Psoas muscle (tissue), 8 donors: ENCODE data around the gene SLC9A5. TPM values are rescaled to one million over a fixed set of nuclear protein-coding genes. Genes with fewer than 3 reads are reported as not detected.

Source experiments
- ATAC-seq, 4 donors: fragments of 200-7000 bp; cut with Tn5 transposase; one replicate each; pipeline ENCODE4 v1.9.1; 2020; ENCODE audit warnings: moderate library complexity in 3 of 4, mild to moderate bottlenecking in 2 of 4
- DNase-seq, 2 donors: peaks; one replicate each; pipeline ENCODE4 v3.0.0-alpha.2; 2020
- H3K27ac ChIP-seq: fragments of 200-600 bp; one replicate; pipeline ENCODE4 v1.8.0; 2022
- H3K27me3 ChIP-seq, 3 donors: fragments of 200-600 bp in 1 of 3; one replicate each; pipeline versions ENCODE4 v1.6.1 to v1.8.0; 2013 to 2022; ENCODE audit warnings: low read length in 2 of 3, mild to moderate bottlenecking in 2 of 3, moderate library complexity in 1 of 3; ENCODE audit not compliant: insufficient read depth in 3 of 3
- H3K36me3 ChIP-seq, 2 donors: fragments of 200-600 bp in 1 of 2; one replicate each; pipeline versions ENCODE4 v1.6.1 to v1.8.0; 2013 to 2022; ENCODE audit warnings: low read depth in 1 of 2, mild to moderate bottlenecking in 1 of 2, moderate library complexity in 1 of 2; ENCODE audit not compliant: insufficient read depth in 1 of 2
- H3K4me1 ChIP-seq: fragments of 200-600 bp; one replicate; pipeline ENCODE4 v1.8.0; 2022
- H3K4me3 ChIP-seq: fragments of 200-600 bp; one replicate; pipeline ENCODE4 v1.8.0; 2022; ENCODE audit warnings: mild to moderate bottlenecking
- H3K9me3 ChIP-seq: fragments of 200-600 bp; one replicate; pipeline ENCODE4 v1.8.0; 2022
- WGBS, 3 donors: extraction: QIAGEN DNeasy Blood & Tissue Kit; methylation state at CpG; one replicate each; pipeline versions ENCODE4 v1.1.6 to v1.1.7; 2013; 5-methylcytosine and 5-hydroxymethylcytosine counted together
- intact Hi-C, 2 donors: fragments of 100-400 bp; cut with DNase I; formaldehyde crosslinking; loops; one replicate each; pipeline versions ENCODE4 v1.11.0 to v1.14.2; 2022
- polyA plus RNA-seq, 3 donors: library from polyadenylated mRNA; stranded (reverse); fragments of 200-250 nt; gene quantifications; one replicate each; pipeline ENCODE4 v1.2.3, GENCODE V29; 2013
- total RNA-seq, 4 donors: library from RNA; stranded (reverse); fragmentation: NEBNext Ultra II Directional in 2 of 4; extraction: Animal tissue kit (Norgen Biotek cat#: 25700) in 2 of 4; gene quantifications; one replicate each; pipeline versions ENCODE4 v1.2.1 to v1.2.4, GENCODE V29; 2021 to 2023
- TF ChIP-seq, protein P1 (sequence below): fragments of 200-600 bp; IDR thresholded peaks from one replicate; pipeline ENCODE4 v1.8.0; 2022; ENCODE audit warnings: antibody characterized with exemption
- donor health status: healthy with polysubstance abuse.
- donor health status: DM: no; HTN: no; CAD: no; lungs with moderate emphysema.
- donor health status: Bipolar disorder and iron deficiency.
- donor health status: healthy.
- donor health status: DM: yes; HTN: yes; CAD: no.
- donor health status: DM: no; HTN: no; CAD: no.
- donor health status: DM: no; HTN: no; CAD: no.
- donor health status: DM: yes; HTN: yes; CAD: no.

Gene SLC9A5
- total and polyA plus RNA-seq, 7 donors, result 0.52 to 1.7 (median 1.1) TPM

DNA sequence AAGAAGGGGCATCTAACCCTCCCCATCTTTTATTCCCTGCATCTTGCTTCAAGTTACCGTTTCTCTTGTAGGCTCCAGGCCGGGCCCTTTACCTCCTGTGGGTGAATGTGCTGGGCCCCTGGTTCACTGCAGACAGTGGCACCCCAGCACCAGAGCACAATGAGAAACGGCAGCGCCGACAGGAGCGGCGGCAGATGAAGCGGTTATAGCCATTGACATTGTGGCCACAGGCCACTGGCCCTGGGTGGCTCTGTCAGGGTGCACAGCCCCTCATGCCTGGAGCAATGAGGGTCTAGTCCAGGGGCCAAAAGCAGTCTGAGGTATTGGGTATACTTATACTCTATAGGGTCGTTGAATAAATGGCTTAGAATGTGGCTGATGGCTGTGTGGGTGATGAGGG is 19.9 kb upstream of the SLC9A5 start:
- 78 to 90% (median 80%) methylated on average over 9 of the region's 9 CpGs for WGBS, 3 donors
- peak in 1 of 2 donors; percentile 45 for DNase-seq
- intact Hi-C loops, result loop anchor here in 1 of 2 donors (5.0 kb wide), 1 partner anchor 37 kb away; the partner anchor contains the start of genes E2F4 and EXOC3L1
- Histone ChIP-seq H3K4me3 (no peak overlapping the region), H3K27me3 (no peaks in the 10 kb centered on the region), H3K4me1 (peaks cover 16% of the 10 kb centered on the region), H3K36me3 (peaks cover 6 to 60% of the 10 kb centered on the region in 2 donors), H3K9me3 (no peaks in the 10 kb centered on the region), H3K27ac (no peak overlapping the region)
- TF ChIP-seq, protein P1, sequence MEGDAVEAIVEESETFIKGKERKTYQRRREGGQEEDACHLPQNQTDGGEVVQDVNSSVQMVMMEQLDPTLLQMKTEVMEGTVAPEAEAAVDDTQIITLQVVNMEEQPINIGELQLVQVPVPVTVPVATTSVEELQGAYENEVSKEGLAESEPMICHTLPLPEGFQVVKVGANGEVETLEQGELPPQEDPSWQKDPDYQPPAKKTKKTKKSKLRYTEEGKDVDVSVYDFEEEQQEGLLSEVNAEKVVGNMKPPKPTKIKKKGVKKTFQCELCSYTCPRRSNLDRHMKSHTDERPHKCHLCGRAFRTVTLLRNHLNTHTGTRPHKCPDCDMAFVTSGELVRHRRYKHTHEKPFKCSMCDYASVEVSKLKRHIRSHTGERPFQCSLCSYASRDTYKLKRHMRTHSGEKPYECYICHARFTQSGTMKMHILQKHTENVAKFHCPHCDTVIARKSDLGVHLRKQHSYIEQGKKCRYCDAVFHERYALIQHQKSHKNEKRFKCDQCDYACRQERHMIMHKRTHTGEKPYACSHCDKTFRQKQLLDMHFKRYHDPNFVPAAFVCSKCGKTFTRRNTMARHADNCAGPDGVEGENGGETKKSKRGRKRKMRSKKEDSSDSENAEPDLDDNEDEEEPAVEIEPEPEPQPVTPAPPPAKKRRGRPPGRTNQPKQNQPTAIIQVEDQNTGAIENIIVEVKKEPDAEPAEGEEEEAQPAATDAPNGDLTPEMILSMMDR, result no peak
- no peak for ATAC-seq

GRCh38 chr16:67229906-67230808 is 18.6 kb upstream of the SLC9A5 start:
- DNase-seq, result peak in 1 of 2 donors; percentile 53
- H3K4me3 ChIP-seq, result no peak overlapping the region
- no peaks in the 10 kb centered on the region for H3K27me3 ChIP-seq
- H3K4me1 ChIP-seq, result peaks cover 16% of the 10 kb centered on the region
- 82 to 87% (median 86%) methylated on average over 32 of the region's 32 CpGs for WGBS, 3 donors
- TF ChIP-seq, protein P1, result no peak
- peak overlapping the region; percentile 33 for H3K27ac ChIP-seq
- intact Hi-C loops, result loop anchor here in 1 of 2 donors (5.0 kb wide), 1 partner anchor 38 kb away; the partner anchor contains the start of genes E2F4 and EXOC3L1
- ATAC-seq, result no peak
- H3K9me3 ChIP-seq, result no peaks in the 10 kb centered on the region
- H3K36me3 ChIP-seq, result peaks cover 6 to 73% of the 10 kb centered on the region in 2 donors

DNA sequence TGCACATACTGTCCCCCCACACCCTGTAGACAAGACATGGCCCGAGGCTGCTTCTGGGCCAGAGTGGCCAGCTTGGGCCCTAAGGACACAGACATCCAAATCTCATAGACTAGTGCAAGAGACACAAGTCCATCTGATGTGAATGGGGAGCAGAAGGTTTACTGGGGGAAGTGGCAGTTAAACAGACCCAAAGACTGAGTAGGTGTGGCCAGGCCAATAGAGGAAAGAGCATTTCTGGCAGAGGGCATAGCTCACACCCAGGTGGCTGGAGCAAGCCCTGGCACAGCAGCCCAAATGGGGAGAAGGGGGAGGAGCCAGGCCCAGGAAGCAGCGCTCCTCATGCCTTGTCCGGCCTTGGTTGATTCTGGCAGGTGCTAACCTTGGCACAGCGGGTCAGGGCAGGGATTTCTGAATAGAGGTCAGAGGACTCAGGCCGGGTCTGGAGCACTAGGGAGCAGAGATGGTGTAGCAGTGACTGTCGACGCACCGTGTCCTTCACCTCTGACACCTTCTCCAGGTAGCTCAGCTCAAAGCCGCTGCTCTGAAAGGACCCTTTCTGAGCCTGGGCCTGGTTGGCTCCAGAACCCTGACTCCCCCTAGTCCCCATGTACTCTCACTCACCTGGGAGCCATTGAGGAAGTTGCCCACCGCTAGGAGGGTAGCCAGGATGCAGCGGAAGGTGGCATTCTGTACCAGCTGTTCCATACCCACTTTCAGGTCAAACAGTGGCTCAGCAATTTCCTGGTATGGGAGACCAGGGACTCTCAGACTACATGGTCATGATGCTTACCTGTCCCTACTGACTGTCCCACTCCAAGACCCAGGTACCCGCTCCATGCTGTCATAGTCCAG is 17.7 kb upstream of the SLC9A5 start:
- 48 to 68% (median 59%) methylated on average over 12 of the region's 12 CpGs for WGBS, 3 donors
- peak overlapping the region; percentile 33 for H3K27ac ChIP-seq
- DNase-seq (peak in 1 of 2 donors; percentile 61), ATAC-seq (no peak)
- TF ChIP-seq, protein P1, result no peak
- no peaks in the 10 kb centered on the region for H3K9me3 ChIP-seq
- intact Hi-C loops, result no loop called here
- no peaks in the 10 kb centered on the region for H3K27me3 ChIP-seq
- H3K4me1 ChIP-seq, result peaks cover 11% of the 10 kb centered on the region
- no peak overlapping the region for H3K4me3 ChIP-seq
- H3K36me3 ChIP-seq, result peaks cover 6 to 82% of the 10 kb centered on the region in 2 donors

GRCh38 chr16:67233596-67233995 is 15.2 kb upstream of the SLC9A5 start:
- intact Hi-C loops, result no loop called here
- no peak for ATAC-seq
- Histone ChIP-seq H3K9me3 (no peaks in the 10 kb centered on the region), H3K27me3 (no peaks in the 10 kb centered on the region), H3K27ac (peak overlapping the region; percentile 16), H3K4me1 (peaks cover 3% of the 10 kb centered on the region), H3K4me3 (no peak overlapping the region), H3K36me3 (peaks cover 9 to 98% of the 10 kb centered on the region in 2 donors)
- TF ChIP-seq, protein P1, result no peak
- DNase-seq, result no peak
- WGBS, 3 donors, result 46 to 65% (median 48%) methylated on average over 7 of the region's 7 CpGs
